Measurements from ENCODE around the gene CRYBG3.
"Not testable (repeated sequence)": the region's sequence is repeated elsewhere in the genome, so short reads cannot be mapped to it uniquely, and the experiment has no call there.

The CRYBG3 gene

DNA sequence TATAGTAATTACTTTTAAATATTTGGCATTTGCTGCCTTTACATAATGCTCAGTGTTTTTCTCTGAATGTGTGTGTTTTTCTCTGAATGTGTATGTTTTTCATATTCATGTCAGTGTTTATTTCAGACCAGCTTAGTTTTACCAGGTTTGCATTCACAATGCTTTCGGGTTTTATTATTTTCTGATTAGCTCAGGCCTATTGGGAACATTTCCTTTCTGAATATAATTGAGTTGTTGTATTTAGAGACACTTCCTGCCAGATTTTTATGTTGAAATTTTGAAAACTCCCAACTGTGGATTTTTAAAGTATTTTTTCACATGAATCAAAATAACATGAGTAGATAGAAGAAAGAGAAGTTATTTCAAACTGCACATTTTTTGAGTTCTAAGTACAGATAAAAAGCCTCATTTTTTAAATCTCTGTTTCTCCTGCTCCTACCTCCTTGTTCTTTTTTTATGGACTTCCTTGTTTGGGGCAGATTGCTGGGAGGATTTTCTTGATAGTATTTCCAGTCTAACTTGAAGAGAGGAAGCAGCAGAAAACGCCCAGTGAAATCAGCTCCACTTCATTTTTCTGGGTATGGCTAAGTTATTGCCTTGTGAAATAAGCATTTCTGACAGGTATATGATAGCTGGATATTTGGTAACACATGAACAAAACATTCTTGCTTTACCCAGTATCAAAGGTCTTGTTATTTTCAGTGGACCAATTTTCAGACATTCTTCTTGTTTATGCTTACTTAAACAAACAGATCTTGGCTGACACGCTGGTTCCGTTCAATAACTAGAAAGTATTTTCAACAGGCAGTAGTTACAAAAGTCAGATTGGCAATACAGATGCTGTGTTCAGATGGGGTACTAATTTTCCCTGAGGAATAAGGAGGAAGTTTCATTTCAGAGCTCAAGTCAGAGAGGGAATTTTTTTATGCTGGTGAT lies 79.8 kb downstream of the CRYBG3 start:
- TF ChIP-seq, protein P1, sequence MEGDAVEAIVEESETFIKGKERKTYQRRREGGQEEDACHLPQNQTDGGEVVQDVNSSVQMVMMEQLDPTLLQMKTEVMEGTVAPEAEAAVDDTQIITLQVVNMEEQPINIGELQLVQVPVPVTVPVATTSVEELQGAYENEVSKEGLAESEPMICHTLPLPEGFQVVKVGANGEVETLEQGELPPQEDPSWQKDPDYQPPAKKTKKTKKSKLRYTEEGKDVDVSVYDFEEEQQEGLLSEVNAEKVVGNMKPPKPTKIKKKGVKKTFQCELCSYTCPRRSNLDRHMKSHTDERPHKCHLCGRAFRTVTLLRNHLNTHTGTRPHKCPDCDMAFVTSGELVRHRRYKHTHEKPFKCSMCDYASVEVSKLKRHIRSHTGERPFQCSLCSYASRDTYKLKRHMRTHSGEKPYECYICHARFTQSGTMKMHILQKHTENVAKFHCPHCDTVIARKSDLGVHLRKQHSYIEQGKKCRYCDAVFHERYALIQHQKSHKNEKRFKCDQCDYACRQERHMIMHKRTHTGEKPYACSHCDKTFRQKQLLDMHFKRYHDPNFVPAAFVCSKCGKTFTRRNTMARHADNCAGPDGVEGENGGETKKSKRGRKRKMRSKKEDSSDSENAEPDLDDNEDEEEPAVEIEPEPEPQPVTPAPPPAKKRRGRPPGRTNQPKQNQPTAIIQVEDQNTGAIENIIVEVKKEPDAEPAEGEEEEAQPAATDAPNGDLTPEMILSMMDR (IDR thresholded peaks at IDR 0.05; ENCODE audit: low read depth, low read length) = no peak
- TF ChIP-seq MYC (IDR thresholded peaks at IDR 0.05; ENCODE audit: low read depth, low read length) (no peak), POLR2A (IDR thresholded peaks at IDR 0.05; ENCODE audit: extremely low read depth, insufficient read length) (no peak)
- TF ChIP-seq, protein P2, sequence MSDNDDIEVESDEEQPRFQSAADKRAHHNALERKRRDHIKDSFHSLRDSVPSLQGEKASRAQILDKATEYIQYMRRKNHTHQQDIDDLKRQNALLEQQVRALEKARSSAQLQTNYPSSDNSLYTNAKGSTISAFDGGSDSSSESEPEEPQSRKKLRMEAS (IDR thresholded peaks at IDR 0.05; ENCODE audit: low read depth, low read length) = no peak
- H3K4me3 ChIP-seq (ENCODE audit: low read depth, low read length) = no peak overlapping the region
- peak; percentile 2 for DNase-seq (ENCODE audit: low read depth)

DNA sequence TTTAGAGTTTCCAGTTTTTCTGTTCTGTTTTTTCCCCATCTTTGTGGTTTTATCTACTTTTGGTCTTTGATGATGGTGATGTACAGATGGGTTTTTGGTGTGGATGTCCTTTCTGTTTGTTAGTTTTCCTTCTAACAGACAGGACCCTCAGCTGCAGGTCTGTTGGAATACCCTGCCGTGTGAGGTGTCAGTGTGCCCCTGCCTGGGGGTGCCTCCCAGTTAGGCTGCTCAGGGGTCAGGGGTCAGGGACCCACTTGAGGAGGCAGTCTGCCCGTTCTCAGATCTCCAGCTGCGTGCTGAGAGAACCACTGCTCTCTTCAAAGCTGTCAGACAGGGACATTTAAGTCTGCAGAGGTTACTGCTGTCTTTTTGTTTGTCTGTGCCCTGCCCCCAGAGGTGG lies 88.0 kb downstream of the CRYBG3 start:
- not testable (repeated sequence) for DNase-seq (ENCODE audit: low read depth); H3K4me3 ChIP-seq (ENCODE audit: low read depth, low read length)

DNA sequence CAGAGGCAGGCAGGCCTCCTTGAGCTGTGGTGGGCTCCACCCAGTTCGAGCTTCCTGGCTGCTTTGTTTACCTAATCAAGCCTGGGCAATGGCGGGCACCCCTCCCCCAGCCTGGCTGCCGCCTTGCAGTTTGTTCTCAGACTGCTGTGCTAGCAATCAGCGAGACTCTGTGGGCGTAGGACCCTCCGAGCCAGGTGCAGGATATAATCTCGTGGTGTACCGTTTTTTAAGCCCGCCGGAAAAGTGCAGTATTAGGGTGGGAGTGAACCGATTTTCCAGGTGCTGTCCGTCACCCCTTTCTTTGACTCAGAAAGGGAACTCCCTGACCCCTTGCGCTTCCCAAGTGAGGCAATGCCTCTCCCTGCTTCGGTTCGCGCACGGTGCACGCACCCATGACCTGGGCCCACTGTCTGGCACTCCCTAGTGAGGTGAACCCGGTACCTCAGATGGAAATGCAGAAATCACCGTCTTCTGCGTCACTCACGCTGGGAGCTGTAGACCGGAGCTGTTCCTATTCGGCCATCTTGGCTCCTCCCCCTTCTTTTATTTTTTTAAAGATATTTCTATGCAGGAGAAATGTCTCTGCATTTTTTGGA lies 88.5 kb downstream of the CRYBG3 start:
- H3K4me3 ChIP-seq (ENCODE audit: low read depth, low read length) = peak overlapping the region; percentile 59
- not testable (repeated sequence) for DNase-seq (ENCODE audit: low read depth)

DNA sequence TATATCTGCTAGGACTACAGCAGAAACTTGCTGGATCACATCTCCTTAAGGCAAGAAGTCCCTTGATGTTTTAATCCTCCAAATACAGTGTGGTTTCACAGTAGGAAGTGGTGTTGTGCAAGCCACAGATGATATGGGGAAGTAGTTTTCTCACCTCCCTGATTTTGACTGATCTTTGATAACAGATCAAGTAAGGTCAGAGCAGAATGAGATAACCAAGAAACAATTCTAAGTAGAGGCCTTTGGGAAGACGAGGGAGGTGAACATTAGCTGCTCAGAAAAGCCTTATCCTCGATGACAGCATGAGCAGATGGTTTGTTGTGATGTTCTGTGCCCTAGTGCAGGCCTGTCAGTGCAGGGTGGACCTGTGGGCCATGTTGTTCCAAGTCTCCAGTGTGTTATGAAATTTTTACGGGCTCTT lies 89.1 kb downstream of the CRYBG3 start:
- TF ChIP-seq, protein P2 (IDR thresholded peaks at IDR 0.05; ENCODE audit: low read depth, low read length) = no peak; the same call in 1 of the 2 replicates
- TF ChIP-seq POLR2A (IDR thresholded peaks at IDR 0.05; ENCODE audit: extremely low read depth, insufficient read length) = no peak
- TF ChIP-seq MYC (IDR thresholded peaks at IDR 0.05; ENCODE audit: low read depth, low read length) = peak; percentile 62; the same call in 1 of the 2 replicates
- TF ChIP-seq, protein P1 (IDR thresholded peaks at IDR 0.05; ENCODE audit: low read depth, low read length) = no peak
- peak; percentile 92 for DNase-seq (ENCODE audit: low read depth)
- H3K4me3 ChIP-seq (ENCODE audit: low read depth, low read length) = peak overlapping the region; percentile 59

DNA sequence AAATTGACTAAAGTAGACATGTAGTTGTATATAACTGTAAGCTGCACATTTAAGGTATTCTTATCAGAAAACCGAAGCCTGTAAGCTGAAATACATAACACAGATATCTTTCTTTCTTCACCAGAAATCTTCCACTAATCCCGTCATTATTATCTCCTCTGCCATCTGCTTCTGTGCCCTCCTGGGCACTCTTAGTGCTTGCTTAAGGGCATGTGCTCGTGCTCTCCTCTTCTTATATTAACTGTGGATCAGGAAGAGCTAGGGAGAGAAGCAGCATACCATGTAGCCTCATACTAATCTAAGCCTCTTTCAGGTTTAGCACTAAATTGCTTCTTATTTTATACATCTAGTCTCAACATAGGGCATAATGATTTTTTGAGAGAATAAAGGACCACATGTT lies 89.6 kb downstream of the CRYBG3 start:
- peak; percentile 5 for DNase-seq (ENCODE audit: low read depth)
- H3K4me3 ChIP-seq (ENCODE audit: low read depth, low read length) = no peak overlapping the region
- TF ChIP-seq MYC (IDR thresholded peaks at IDR 0.05; ENCODE audit: low read depth, low read length) (no peak), POLR2A (IDR thresholded peaks at IDR 0.05; ENCODE audit: extremely low read depth, insufficient read length) (no peak)
- TF ChIP-seq, protein P1 (IDR thresholded peaks at IDR 0.05; ENCODE audit: low read depth, low read length) = no peak
- TF ChIP-seq, protein P2 (IDR thresholded peaks at IDR 0.05; ENCODE audit: low read depth, low read length) = no peak

DNA sequence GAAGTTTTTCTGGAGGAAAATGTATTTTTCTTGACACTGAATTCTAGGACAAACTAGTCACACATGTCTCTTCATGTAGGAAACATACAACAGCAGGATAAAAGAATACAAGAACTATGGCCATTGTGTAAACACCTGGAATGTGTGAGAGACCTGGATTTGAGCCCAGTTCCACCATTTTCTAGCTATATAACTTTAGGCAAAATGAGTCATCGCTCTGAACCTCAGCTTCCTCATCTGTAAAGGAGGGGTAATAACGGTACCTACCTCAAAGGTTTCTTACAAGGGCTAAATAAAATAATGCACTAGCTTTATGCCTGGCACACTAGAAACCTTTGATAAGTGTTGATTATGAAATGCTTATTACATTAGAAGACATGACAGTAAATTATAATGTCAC lies 92.6 kb downstream of the CRYBG3 start:
- peak; percentile 62 for DNase-seq (ENCODE audit: low read depth)
- no peak for TF ChIP-seq MYC (IDR thresholded peaks at IDR 0.05; ENCODE audit: low read depth, low read length)
- no peak for TF ChIP-seq POLR2A (IDR thresholded peaks at IDR 0.05; ENCODE audit: extremely low read depth, insufficient read length)
- TF ChIP-seq, protein P1 (IDR thresholded peaks at IDR 0.05; ENCODE audit: low read depth, low read length) = no peak
- TF ChIP-seq, protein P2 (IDR thresholded peaks at IDR 0.05; ENCODE audit: low read depth, low read length) = no peak
- no peak overlapping the region for H3K4me3 ChIP-seq (ENCODE audit: low read depth, low read length)
